ENCODE results near the gene MEF2C.

Gene MEF2C

DNA sequence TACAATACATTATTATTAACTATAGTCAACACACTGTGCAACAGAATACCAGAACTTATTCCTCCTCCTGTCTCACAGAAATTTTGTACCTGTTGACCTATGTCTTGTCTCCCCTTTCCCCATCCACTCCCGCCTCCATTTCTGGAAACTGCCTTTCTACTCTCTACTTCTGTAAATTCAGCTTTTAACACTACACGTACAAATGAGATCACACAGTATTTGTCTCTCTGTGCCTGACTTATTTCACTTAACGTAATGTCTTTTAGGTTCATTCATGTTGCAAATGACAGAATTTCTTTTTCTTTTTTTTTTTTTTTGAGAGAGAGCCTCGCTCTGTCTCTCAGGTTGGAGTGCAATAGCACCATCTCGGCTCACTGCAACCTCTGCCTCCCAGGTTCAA is 19.5 kb downstream of the MEF2C start:
- Histone ChIP-seq H3K27ac (no peak overlapping the region), H3K4me3 (IDR thresholded peaks at IDR 0.05; ENCODE audit: insufficient read depth, low read depth, low read length) (no peak overlapping the region), H3K9ac (no peak overlapping the region), H4K20me1 (ENCODE audit: insufficient read depth) (no peaks in the 10 kb centered on the region), H3K4me2 (no peak overlapping the region), H3K27me3 (ENCODE audit: insufficient read depth, low read depth) (no peaks in the 10 kb centered on the region), H3K79me2 (ENCODE audit: insufficient read depth, low read depth) (no peaks in the 10 kb centered on the region), H3K4me1 (ENCODE audit: low read depth, poor library complexity, severe bottlenecking) (no peaks in the 10 kb centered on the region), H2AFZ (ENCODE audit: low read depth) (no peak overlapping the region), H3K36me3 (ENCODE audit: insufficient read depth) (no peaks in the 10 kb centered on the region)
- TF ChIP-seq, protein P1, sequence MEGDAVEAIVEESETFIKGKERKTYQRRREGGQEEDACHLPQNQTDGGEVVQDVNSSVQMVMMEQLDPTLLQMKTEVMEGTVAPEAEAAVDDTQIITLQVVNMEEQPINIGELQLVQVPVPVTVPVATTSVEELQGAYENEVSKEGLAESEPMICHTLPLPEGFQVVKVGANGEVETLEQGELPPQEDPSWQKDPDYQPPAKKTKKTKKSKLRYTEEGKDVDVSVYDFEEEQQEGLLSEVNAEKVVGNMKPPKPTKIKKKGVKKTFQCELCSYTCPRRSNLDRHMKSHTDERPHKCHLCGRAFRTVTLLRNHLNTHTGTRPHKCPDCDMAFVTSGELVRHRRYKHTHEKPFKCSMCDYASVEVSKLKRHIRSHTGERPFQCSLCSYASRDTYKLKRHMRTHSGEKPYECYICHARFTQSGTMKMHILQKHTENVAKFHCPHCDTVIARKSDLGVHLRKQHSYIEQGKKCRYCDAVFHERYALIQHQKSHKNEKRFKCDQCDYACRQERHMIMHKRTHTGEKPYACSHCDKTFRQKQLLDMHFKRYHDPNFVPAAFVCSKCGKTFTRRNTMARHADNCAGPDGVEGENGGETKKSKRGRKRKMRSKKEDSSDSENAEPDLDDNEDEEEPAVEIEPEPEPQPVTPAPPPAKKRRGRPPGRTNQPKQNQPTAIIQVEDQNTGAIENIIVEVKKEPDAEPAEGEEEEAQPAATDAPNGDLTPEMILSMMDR (conservative IDR thresholded peaks at IDR 0.05; ENCODE audit: low read depth, low read length): no peak

DNA sequence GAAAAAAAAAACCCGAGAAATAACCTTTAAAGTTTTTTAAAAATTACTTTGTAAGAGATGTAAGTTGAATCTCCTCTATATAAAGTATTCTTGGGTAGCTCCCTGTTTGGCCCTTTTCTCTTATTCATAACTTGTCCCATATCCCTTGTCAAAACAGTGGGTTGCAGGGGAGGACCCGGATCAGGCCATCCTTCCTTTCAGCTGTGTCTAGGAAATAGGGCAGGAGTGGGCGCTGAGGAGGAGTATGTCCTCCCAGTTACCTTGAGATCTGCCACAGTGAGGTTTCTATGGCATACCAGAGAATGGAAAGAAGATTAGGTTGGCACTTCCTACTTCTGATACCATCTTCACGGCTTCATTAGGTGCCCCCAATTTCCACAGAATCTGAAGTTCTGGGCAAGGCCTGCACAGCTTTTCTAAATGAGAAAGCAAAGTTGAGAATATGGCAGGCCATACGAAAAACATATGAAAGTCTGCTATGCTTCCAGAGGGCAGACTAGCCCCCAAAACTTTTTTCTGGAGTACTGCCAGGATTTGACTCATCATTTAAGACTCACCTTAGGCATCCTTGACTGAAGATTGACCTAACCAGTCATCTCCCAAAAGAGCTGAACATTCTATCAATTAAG is 20.3 kb downstream of the MEF2C start:
- no peaks in the 10 kb centered on the region for H3K36me3 ChIP-seq (ENCODE audit: insufficient read depth)
- no peak overlapping the region for H3K9ac ChIP-seq
- no peak overlapping the region for H3K27ac ChIP-seq
- H2AFZ ChIP-seq (ENCODE audit: low read depth): no peak overlapping the region
- H3K4me2 ChIP-seq: no peak overlapping the region
- no peaks in the 10 kb centered on the region for H4K20me1 ChIP-seq (ENCODE audit: insufficient read depth)
- no peaks in the 10 kb centered on the region for H3K27me3 ChIP-seq (ENCODE audit: insufficient read depth, low read depth)
- no peak overlapping the region for H3K4me3 ChIP-seq (IDR thresholded peaks at IDR 0.05; ENCODE audit: insufficient read depth, low read depth, low read length)
- no peaks in the 10 kb centered on the region for H3K79me2 ChIP-seq (ENCODE audit: insufficient read depth, low read depth)
- no peaks in the 10 kb centered on the region for H3K4me1 ChIP-seq (ENCODE audit: low read depth, poor library complexity, severe bottlenecking)
- TF ChIP-seq, protein P1 (conservative IDR thresholded peaks at IDR 0.05; ENCODE audit: low read depth, low read length): no peak

DNA sequence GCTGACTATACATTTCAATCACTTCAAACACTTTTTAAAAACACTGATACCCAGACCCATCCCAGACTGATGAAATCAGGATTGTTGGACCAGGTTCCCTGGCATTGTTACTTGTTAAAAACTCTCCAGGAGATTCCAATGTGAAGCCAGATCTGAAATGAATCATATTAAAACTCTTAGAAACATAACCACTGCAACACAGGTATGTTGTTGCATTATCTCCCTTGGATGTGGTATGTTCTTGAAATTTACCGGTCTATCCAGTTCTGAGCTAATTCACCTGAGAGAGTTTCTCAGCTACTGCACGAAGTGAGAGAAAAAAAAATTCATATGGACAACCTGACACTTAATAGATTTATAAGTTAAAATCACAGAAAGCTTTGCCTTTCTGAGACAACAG is 21.8 kb downstream of the MEF2C start:
- no peaks in the 10 kb centered on the region for H3K36me3 ChIP-seq (ENCODE audit: insufficient read depth)
- H2AFZ ChIP-seq (ENCODE audit: low read depth): no peak overlapping the region
- H3K27ac ChIP-seq: no peak overlapping the region
- no peak overlapping the region for H3K9ac ChIP-seq
- H4K20me1 ChIP-seq (ENCODE audit: insufficient read depth): no peaks in the 10 kb centered on the region
- H3K4me2 ChIP-seq: no peak overlapping the region
- no peaks in the 10 kb centered on the region for H3K79me2 ChIP-seq (ENCODE audit: insufficient read depth, low read depth)
- TF ChIP-seq, protein P1 (conservative IDR thresholded peaks at IDR 0.05; ENCODE audit: low read depth, low read length): no peak
- H3K27me3 ChIP-seq (ENCODE audit: insufficient read depth, low read depth): no peaks in the 10 kb centered on the region
- H3K4me1 ChIP-seq (ENCODE audit: low read depth, poor library complexity, severe bottlenecking): no peaks in the 10 kb centered on the region
- H3K4me3 ChIP-seq (IDR thresholded peaks at IDR 0.05; ENCODE audit: insufficient read depth, low read depth, low read length): no peak overlapping the region

DNA sequence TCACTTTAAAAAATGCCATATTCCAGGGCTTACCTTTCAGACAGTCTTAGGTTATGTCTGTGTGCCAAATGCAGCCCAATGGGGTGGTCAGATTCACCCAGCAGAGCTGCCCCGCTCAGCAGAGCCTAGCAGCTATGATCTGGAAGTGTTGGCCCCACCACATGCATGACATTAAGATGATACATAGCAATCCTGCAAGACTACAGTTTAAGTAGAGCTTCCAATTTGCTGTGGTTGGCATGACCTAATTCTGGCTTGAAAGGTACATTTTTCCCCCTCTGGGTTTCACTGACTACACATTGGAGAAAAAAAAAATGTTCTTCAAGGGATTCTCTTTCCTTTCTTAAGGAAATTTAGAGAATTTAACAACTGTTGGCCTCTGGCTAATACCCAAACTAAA is 22.5 kb downstream of the MEF2C start:
- Histone ChIP-seq H3K79me2 (ENCODE audit: insufficient read depth, low read depth) (no peaks in the 10 kb centered on the region), H3K4me2 (no peak overlapping the region), H3K4me1 (ENCODE audit: low read depth, poor library complexity, severe bottlenecking) (no peaks in the 10 kb centered on the region), H4K20me1 (ENCODE audit: insufficient read depth) (no peaks in the 10 kb centered on the region), H2AFZ (ENCODE audit: low read depth) (no peak overlapping the region), H3K27ac (no peak overlapping the region), H3K27me3 (ENCODE audit: insufficient read depth, low read depth) (no peaks in the 10 kb centered on the region), H3K9ac (no peak overlapping the region), H3K36me3 (ENCODE audit: insufficient read depth) (no peaks in the 10 kb centered on the region), H3K4me3 (IDR thresholded peaks at IDR 0.05; ENCODE audit: insufficient read depth, low read depth, low read length) (no peak overlapping the region)
- TF ChIP-seq, protein P1 (conservative IDR thresholded peaks at IDR 0.05; ENCODE audit: low read depth, low read length): no peak

Data from KMS-11 (cell line).